ENCODE data around the gene HIVEP2.
A peak's percentile ranks its signal among the peaks of the same experiment; 100 is the strongest.

The HIVEP2 gene

GRCh38 chr6:142901611-142902010 lies 43.4 kb downstream of the HIVEP2 start:
- H3K4me1 Mint-ChIP-seq (ENCODE audit: low read depth), result peaks cover 44% of the 10 kb centered on the region

GRCh38 chr6:142900227-142900971 lies 44.6 kb downstream of the HIVEP2 start:
- Mint-ChIP-seq H3K27ac (peak overlapping the region; percentile 53), H3K4me1 (ENCODE audit: low read depth) (peaks cover 47% of the 10 kb centered on the region), H3K4me3 (peak overlapping the region; percentile 19)

More at GRCh38 chr6:142901611-142902010, 43.4 kb downstream of the HIVEP2 start:
- Mint-ChIP-seq H3K27me3 (ENCODE audit: low read depth) (no peaks in the 10 kb centered on the region), H3K9me3 (no peaks in the 10 kb centered on the region), H3K27ac (peak overlapping the region; percentile 95), H3K4me3 (peak overlapping the region; percentile 62), H3K36me3 (ENCODE audit: low read depth) (peaks cover 10% of the 10 kb centered on the region)

GRCh38 chr6:142898927-142899895 lies 45.8 kb downstream of the HIVEP2 start:
- H3K9me3 Mint-ChIP-seq, result no peaks in the 10 kb centered on the region
- peak overlapping the region; percentile 2 for H3K27ac Mint-ChIP-seq
- peaks cover 18% of the 10 kb centered on the region for H3K36me3 Mint-ChIP-seq (ENCODE audit: low read depth)
- no peak overlapping the region for H3K4me3 Mint-ChIP-seq
- peaks cover 40% of the 10 kb centered on the region for H3K4me1 Mint-ChIP-seq (ENCODE audit: low read depth)
- no peaks in the 10 kb centered on the region for H3K27me3 Mint-ChIP-seq (ENCODE audit: low read depth)

More at GRCh38 chr6:142900227-142900971, 44.6 kb downstream of the HIVEP2 start:
- H3K27me3 Mint-ChIP-seq (ENCODE audit: low read depth), result no peaks in the 10 kb centered on the region
- no peaks in the 10 kb centered on the region for H3K9me3 Mint-ChIP-seq
- peaks cover 14% of the 10 kb centered on the region for H3K36me3 Mint-ChIP-seq (ENCODE audit: low read depth)

- no peak overlapping the region for H3K4me3 Mint-ChIP-seq
- H3K36me3 Mint-ChIP-seq (ENCODE audit: low read depth), result peaks cover 17% of the 10 kb centered on the region
- H3K27ac Mint-ChIP-seq, result no peak overlapping the region
- H3K27me3 Mint-ChIP-seq (ENCODE audit: low read depth), result no peaks in the 10 kb centered on the region
- peaks cover 27% of the 10 kb centered on the region for H3K4me1 Mint-ChIP-seq (ENCODE audit: low read depth)
- H3K9me3 Mint-ChIP-seq, result no peaks in the 10 kb centered on the region
These were observed 47.3 kb downstream of the HIVEP2 start for GRCh38 chr6:142897659-142898058.

- Mint-ChIP-seq H3K4me3 (no peak overlapping the region), H3K4me1 (ENCODE audit: low read depth) (peaks cover 24% of the 10 kb centered on the region), H3K36me3 (ENCODE audit: low read depth) (peaks cover 14% of the 10 kb centered on the region), H3K27me3 (ENCODE audit: low read depth) (no peaks in the 10 kb centered on the region), H3K9me3 (no peaks in the 10 kb centered on the region), H3K27ac (no peak overlapping the region)
These were observed 48.2 kb downstream of the HIVEP2 start for GRCh38 chr6:142896732-142897131.

GRCh38 chr6:142893088-142893487 lies 51.9 kb downstream of the HIVEP2 start:
- H3K27ac Mint-ChIP-seq, result no peak overlapping the region
- H3K27me3 Mint-ChIP-seq (ENCODE audit: low read depth), result no peaks in the 10 kb centered on the region
- H3K4me3 Mint-ChIP-seq, result no peak overlapping the region
- peaks cover 19% of the 10 kb centered on the region for H3K4me1 Mint-ChIP-seq (ENCODE audit: low read depth)
- H3K9me3 Mint-ChIP-seq, result no peaks in the 10 kb centered on the region
- peaks cover 12% of the 10 kb centered on the region for H3K36me3 Mint-ChIP-seq (ENCODE audit: low read depth)

- no peaks in the 10 kb centered on the region for H3K27me3 Mint-ChIP-seq (ENCODE audit: low read depth)
- H3K4me1 Mint-ChIP-seq (ENCODE audit: low read depth), result peaks cover 23% of the 10 kb centered on the region
- no peak overlapping the region for H3K27ac Mint-ChIP-seq
- H3K36me3 Mint-ChIP-seq (ENCODE audit: low read depth), result peaks cover 14% of the 10 kb centered on the region
- no peaks in the 10 kb centered on the region for H3K9me3 Mint-ChIP-seq
- H3K4me3 Mint-ChIP-seq, result no peak overlapping the region
These were observed 52.5 kb downstream of the HIVEP2 start for GRCh38 chr6:142892254-142893021.

GRCh38 chr6:142891454-142891853 lies 53.5 kb downstream of the HIVEP2 start:
- H3K4me1 Mint-ChIP-seq (ENCODE audit: low read depth), result peaks cover 32% of the 10 kb centered on the region
- no peak overlapping the region for H3K4me3 Mint-ChIP-seq

GRCh38 chr6:142888456-142888855 lies 56.5 kb downstream of the HIVEP2 start:
- Mint-ChIP-seq H3K36me3 (ENCODE audit: low read depth) (peaks cover 6% of the 10 kb centered on the region), H3K9me3 (no peaks in the 10 kb centered on the region), H3K27ac (peak overlapping the region; percentile 18), H3K4me1 (ENCODE audit: low read depth) (peaks cover 46% of the 10 kb centered on the region), H3K4me3 (no peak overlapping the region), H3K27me3 (ENCODE audit: low read depth) (no peaks in the 10 kb centered on the region)

More at GRCh38 chr6:142891454-142891853, 53.5 kb downstream of the HIVEP2 start:
- H3K36me3 Mint-ChIP-seq (ENCODE audit: low read depth), result peaks cover 14% of the 10 kb centered on the region
- no peaks in the 10 kb centered on the region for H3K9me3 Mint-ChIP-seq
- no peak overlapping the region for H3K27ac Mint-ChIP-seq
- H3K27me3 Mint-ChIP-seq (ENCODE audit: low read depth), result no peaks in the 10 kb centered on the region

GRCh38 chr6:142887517-142887916 lies 57.5 kb downstream of the HIVEP2 start:
- peaks cover 6% of the 10 kb centered on the region for H3K36me3 Mint-ChIP-seq (ENCODE audit: low read depth)
- H3K4me3 Mint-ChIP-seq, result peak overlapping the region; percentile 5
- no peaks in the 10 kb centered on the region for H3K27me3 Mint-ChIP-seq (ENCODE audit: low read depth)
- H3K9me3 Mint-ChIP-seq, result no peaks in the 10 kb centered on the region
- peak overlapping the region; percentile 85 for H3K27ac Mint-ChIP-seq
- peaks cover 51% of the 10 kb centered on the region for H3K4me1 Mint-ChIP-seq (ENCODE audit: low read depth)

- H3K27ac Mint-ChIP-seq, result peak overlapping the region; percentile 85
- no peaks in the 10 kb centered on the region for H3K27me3 Mint-ChIP-seq (ENCODE audit: low read depth)
- H3K9me3 Mint-ChIP-seq, result no peaks in the 10 kb centered on the region
- H3K4me1 Mint-ChIP-seq (ENCODE audit: low read depth), result peaks cover 51% of the 10 kb centered on the region
- H3K4me3 Mint-ChIP-seq, result peak overlapping the region; percentile 35
- peaks cover 6% of the 10 kb centered on the region for H3K36me3 Mint-ChIP-seq (ENCODE audit: low read depth)
These were observed 58.4 kb downstream of the HIVEP2 start for GRCh38 chr6:142886431-142887170.

- peaks cover 11% of the 10 kb centered on the region for H3K36me3 Mint-ChIP-seq (ENCODE audit: low read depth)
- peaks cover 51% of the 10 kb centered on the region for H3K4me1 Mint-ChIP-seq (ENCODE audit: low read depth)
- H3K27ac Mint-ChIP-seq, result peak overlapping the region; percentile 100
- H3K4me3 Mint-ChIP-seq, result peak overlapping the region; percentile 95
- H3K9me3 Mint-ChIP-seq, result no peaks in the 10 kb centered on the region
- no peaks in the 10 kb centered on the region for H3K27me3 Mint-ChIP-seq (ENCODE audit: low read depth)
These were observed 59.7 kb downstream of the HIVEP2 start for GRCh38 chr6:142885182-142885867.
